ENCODE results near the gene RASD2.

DNA sequence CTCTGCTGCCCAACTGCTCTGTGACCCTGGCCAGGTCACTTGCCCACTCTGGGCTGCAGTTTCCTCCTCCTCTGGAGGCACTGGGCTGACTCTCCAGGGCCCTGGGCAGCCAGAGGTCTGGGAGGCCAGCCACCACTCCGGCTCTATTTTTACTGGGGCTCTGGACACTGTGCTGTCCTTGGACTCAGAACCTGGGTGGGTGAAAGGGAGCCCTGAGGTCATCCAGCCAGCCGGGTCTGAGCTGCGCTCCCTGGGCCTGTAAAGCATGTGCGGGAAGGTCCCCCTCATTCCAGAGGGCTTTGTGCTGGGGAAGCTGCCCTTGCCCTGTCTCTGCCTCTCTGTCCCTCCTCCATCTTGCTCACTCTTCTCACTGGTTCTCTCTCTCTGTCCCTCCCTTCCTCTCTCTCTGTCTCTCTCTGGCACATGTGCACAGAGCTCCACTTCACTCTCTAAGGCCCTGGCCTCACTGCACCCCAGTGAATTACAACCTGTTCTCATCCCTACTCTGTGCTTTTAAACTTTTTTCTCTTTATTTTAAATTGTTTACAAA, 51.9 kb downstream of the RASD2 start:
- TF ChIP-seq POLR2AphosphoS5 (IDR thresholded peaks at IDR 0.05; ENCODE audit: insufficient read depth in 1 of 2, low read depth in 1 of 2) = no peak
- no peak for TF ChIP-seq CTCF (IDR thresholded peaks at IDR 0.05)

Data from vagina (tissue), 2 donors.